IMR-90 (cell line): ENCODE data around the gene MRAP2. TPM values are rescaled to one million over a fixed set of nuclear protein-coding genes. Genes with fewer than 3 reads are reported as not detected.

ENCODE experiments used
- ATAC-seq: fragments of 200-7000 bp; cut with Tn5 transposase; 2 replicates; pipeline ENCODE4 v1.9.1; 2020; ENCODE audit warnings: low read depth, mild to moderate bottlenecking, moderate library complexity
- BruUV-seq: library from RNA; stranded (reverse); fragments of 400-500 nt; replicated peaks from 2 replicates; lab custom pipeline; 2021; lab: Mats Ljungman, UMichigan
- CTCF ChIA-PET: fragments of 300-600 bp; formaldehyde crosslinking; extraction: SDS; loops from one replicate; lab custom pipeline; 2021; ENCODE audit warnings: antibody characterized with exemption; lab: Yijun Ruan, JAX
- POLR2A ChIA-PET: fragments of 300-600 bp; sonication (Branson Sonifier 250); formaldehyde crosslinking; loops from one replicate; lab custom pipeline; 2022; ENCODE audit warnings: antibody characterized with exemption; ENCODE audit not compliant: unreplicated experiment; lab: Charles Lee
- DNase-seq: peaks from one replicate; pipeline ENCODE4 v3.0.0; 2013
- H2AFZ ChIP-seq: replicated peaks from 2 replicates; pipeline ENCODE3; 2013; ENCODE audit warnings: low read length, mild to moderate bottlenecking; ENCODE audit not compliant: poor library complexity
- H2AK5ac ChIP-seq: 2 replicates; pipeline ENCODE4 v1.6.1; 2013; ENCODE audit warnings: low read depth, low read length, inconsistent platforms
- H2AK9ac ChIP-seq: replicated peaks from 2 replicates; pipeline ENCODE3; 2013; ENCODE audit warnings: mild to moderate bottlenecking, low read depth, low read length, moderate library complexity; ENCODE audit not compliant: poor library complexity
- H2BK120ac ChIP-seq: 2 replicates; pipeline ENCODE4 v1.6.1; 2013; ENCODE audit warnings: low read depth, low read length, inconsistent platforms
- H2BK15ac ChIP-seq: 3 replicates; pipeline ENCODE4 v1.6.1; 2013; ENCODE audit warnings: low read depth, low read length, inconsistent platforms
- H2BK20ac ChIP-seq: 2 replicates; pipeline ENCODE4 v1.6.1; 2013; ENCODE audit warnings: low read depth, mild to moderate bottlenecking, inconsistent platforms, low read length, moderate library complexity
- H2BK5ac ChIP-seq: 2 replicates; pipeline ENCODE4 v1.6.1; 2013; ENCODE audit warnings: mild to moderate bottlenecking, low read depth, low read length, inconsistent platforms; ENCODE audit not compliant: poor library complexity, severe bottlenecking
- H3K14ac ChIP-seq: replicated peaks from 2 replicates; pipeline ENCODE4 v1.6.1; 2013; ENCODE audit warnings: low read depth, low read length, inconsistent platforms
- H3K18ac ChIP-seq: 2 replicates; pipeline ENCODE4 v1.6.1; 2013; ENCODE audit warnings: low read depth, low read length, control low read depth
- H3K23ac ChIP-seq: 2 replicates; pipeline ENCODE4 v1.6.1; 2013; ENCODE audit warnings: low read depth, low read length, inconsistent platforms
- H3K27ac ChIP-seq: 2 replicates; pipeline ENCODE4 v1.5.1; 2013; ENCODE audit warnings: mild to moderate bottlenecking, control low read depth, low read length; ENCODE audit not compliant: insufficient read depth
- H3K27me3 ChIP-seq: 2 replicates; pipeline ENCODE4 v1.6.1; 2013; ENCODE audit warnings: low read length; ENCODE audit not compliant: control insufficient read depth, insufficient read depth
- H3K36me3 ChIP-seq: 2 replicates; pipeline ENCODE4 v1.6.1; 2013; ENCODE audit warnings: low read length, mixed read lengths; ENCODE audit not compliant: control insufficient read depth, insufficient read depth
- H3K4ac ChIP-seq: 2 replicates; pipeline ENCODE4 v1.6.1; 2013; ENCODE audit warnings: low read depth, low read length, inconsistent platforms
- H3K4me1 ChIP-seq: 2 replicates; pipeline ENCODE4 v1.6.1; 2013; ENCODE audit warnings: low read length, mixed read lengths; ENCODE audit not compliant: control insufficient read depth, insufficient read depth
- H3K4me2 ChIP-seq: 2 replicates; pipeline ENCODE4 v1.6.1; 2013; ENCODE audit warnings: low read depth, mild to moderate bottlenecking, control low read depth, low read length, moderate library complexity
- H3K4me3 ChIP-seq: 2 replicates; pipeline ENCODE4 v1.5.1; 2013; ENCODE audit warnings: low read depth, mild to moderate bottlenecking, control low read depth, low read length, moderate library complexity; ENCODE audit not compliant: insufficient read depth
- H3K56ac ChIP-seq: 2 replicates; pipeline ENCODE4 v1.6.1; 2013; ENCODE audit warnings: low read length, inconsistent platforms; ENCODE audit not compliant: insufficient read depth; ENCODE audit errors: extremely low read depth
- H3K79me1 ChIP-seq, 2 experiments: 2 replicates each; pipeline ENCODE4 v1.6.1; 2013; ENCODE audit warnings: low read length in 2 of 2, inconsistent platforms in 1 of 2, low read depth in 1 of 2
- H3K9ac ChIP-seq: 2 replicates; pipeline ENCODE4 v1.6.1; 2013; ENCODE audit warnings: low read depth, low read length, control low read depth
- H3K9me1 ChIP-seq: 2 replicates; pipeline ENCODE4 v1.6.1; 2013; ENCODE audit warnings: low read length, inconsistent platforms; ENCODE audit not compliant: insufficient read depth
- H3K9me3 ChIP-seq: 2 replicates; pipeline ENCODE4 v1.6.1; 2013; ENCODE audit warnings: low read length; ENCODE audit not compliant: control insufficient read depth, insufficient read depth
- H4K20me1 ChIP-seq: 2 replicates; pipeline ENCODE4 v1.6.1; 2013; ENCODE audit warnings: low read length, inconsistent platforms; ENCODE audit not compliant: insufficient read depth
- H4K5ac ChIP-seq: 2 replicates; pipeline ENCODE4 v1.6.1; 2013; ENCODE audit warnings: mild to moderate bottlenecking, low read depth, low read length, control low read depth
- H4K8ac ChIP-seq, 2 experiments: 2 replicates each; pipeline ENCODE4 v1.6.1; 2013; ENCODE audit warnings: low read depth in 2 of 2, low read length in 2 of 2, control low read depth in 1 of 2, inconsistent platforms in 1 of 2
- H4K91ac ChIP-seq: 2 replicates; pipeline ENCODE4 v1.6.1; 2013; ENCODE audit warnings: low read depth, low read length, inconsistent platforms; ENCODE audit not compliant: insufficient read depth
- BHLHE40 ChIP-seq: fragments of 150-350 bp; IDR thresholded peaks from 2 replicates; pipeline ENCODE4 v1.6.1; 2016; ENCODE audit warnings: mild to moderate bottlenecking, low read depth, low read length
- MAFK ChIP-seq: IDR thresholded peaks from 2 replicates; pipeline ENCODE4 v1.6.1; 2012; ENCODE audit warnings: low read depth, low read length, improper control_type of control experiment
- NFE2L2 ChIP-seq: fragments of 150-350 bp; IDR thresholded peaks from 2 replicates; pipeline ENCODE4 v1.6.1; 2016; ENCODE audit warnings: low read depth, mild to moderate bottlenecking, low read length
- SMC3 ChIP-seq: fragments of 150-350 bp; IDR thresholded peaks from 2 replicates; pipeline ENCODE4 v1.6.1; 2016; ENCODE audit warnings: low read depth, mild to moderate bottlenecking, antibody characterized with exemption, low read length, moderate library complexity
- WGBS, 2 experiments: methylation state at CpG; one replicate each; pipeline versions ENCODE4 v1.1.5 to v1.1.7; 2013; ENCODE audit warnings: missing lambda C conversion rate in 2 of 2; ENCODE audit not compliant: insufficient read length in 1 of 2; ENCODE audit errors: extremely low coverage in 2 of 2; 5-methylcytosine and 5-hydroxymethylcytosine counted together
- dilution Hi-C: fragments of 300-500 bp; cut with HindIII; formaldehyde crosslinking; loops from one replicate; pipeline ENCODE4 v1.14.3; 2018; ENCODE audit warnings: low sequenced_read_pairs; ENCODE audit not compliant: unreplicated experiment
- in situ Hi-C: fragments of 300-500 bp; cut with MboI; formaldehyde crosslinking; loops from 3 replicates; pipeline ENCODE4 v1.14.3; 2019; ENCODE audit warnings: low sequenced_read_pairs, inconsistent platforms, mixed read lengths
- intact Hi-C: fragments of 100-400 bp; cut with micrococcal nuclease; formaldehyde crosslinking; loops from 2 replicates; pipeline ENCODE4 v1.10.0; 2022
- polyA plus RNA-seq, 3 experiments: library from polyadenylated mRNA; depleted of rRNA; stranded (reverse); fragments of >200 nt; gene quantifications; 2 replicates each; pipeline ENCODE4 v1.2.3, GENCODE V29; 2012; ENCODE audit warnings: low replicate concordance in 1 of 3
- total RNA-seq: library from RNA; depleted of rRNA; stranded (reverse); fragments of >200 nt; gene quantifications from 2 replicates; pipeline ENCODE4 v1.2.3, GENCODE V29; 2012
- TF ChIP-seq, protein P1 (sequence below): conservative IDR thresholded peaks from 2 replicates; pipeline ENCODE4 v1.5.1; 2012; ENCODE audit warnings: mild to moderate bottlenecking, low read depth, low read length, improper control_type of control experiment
- TF ChIP-seq, protein P2 (sequence below): fragments of 150-350 bp; IDR thresholded peaks from 2 replicates; pipeline ENCODE4 v1.6.1; 2017; ENCODE audit warnings: mild to moderate bottlenecking, antibody characterized with exemption, low read length, low read depth

MRAP2 gene
- total and polyA plus RNA-seq, 2 of the 4 experiments (the other 2 are of a cell fraction), result 0.03 TPM; not detected in 1

GRCh38 chr6:84046755-84047154 is 13.2 kb downstream of the MRAP2 start:
- no peaks in the 10 kb centered on the region for H3K36me3 ChIP-seq
- no peaks in the 10 kb centered on the region for H3K9me1 ChIP-seq
- peaks cover 2% of the 10 kb centered on the region for H3K27me3 ChIP-seq
- in situ Hi-C loops (no loop called here), dilution Hi-C loops (no loop called here), intact Hi-C loops (no loop called here)
- H3K4me2 ChIP-seq, result no peak overlapping the region
- H4K8ac ChIP-seq, result no peak overlapping the region
- no peak overlapping the region for H3K4me3 ChIP-seq
- no peak for DNase-seq
- H3K23ac ChIP-seq, result no peak overlapping the region
- no CpG with 5 or more reads among the region's 1 CpG for WGBS, 2 experiments
- H3K56ac ChIP-seq, result no peak overlapping the region
- H2BK20ac ChIP-seq, result no peak overlapping the region
- no peak overlapping the region for H2AK9ac ChIP-seq
- H3K18ac ChIP-seq, result no peak overlapping the region
- no peak overlapping the region for H3K27ac ChIP-seq
- no peak overlapping the region for H3K4ac ChIP-seq
- H2BK5ac ChIP-seq, result no peak overlapping the region
- H3K9ac ChIP-seq, result no peak overlapping the region
- BruUV-seq, result no TSS peak
- H4K5ac ChIP-seq, result no peak overlapping the region
- ChIA-PET POLR2A (no interaction called here), CTCF (no interaction called here)
- no peak overlapping the region for H4K91ac ChIP-seq
- H3K4me1 ChIP-seq, result no peaks in the 10 kb centered on the region
- no peak overlapping the region for H2BK120ac ChIP-seq
- no peak overlapping the region for H2AK5ac ChIP-seq
- no peak overlapping the region for H3K14ac ChIP-seq
- no peak for TF ChIP-seq NFE2L2
- no peak for TF ChIP-seq SMC3
- TF ChIP-seq BHLHE40, result no peak
- TF ChIP-seq, protein P1, sequence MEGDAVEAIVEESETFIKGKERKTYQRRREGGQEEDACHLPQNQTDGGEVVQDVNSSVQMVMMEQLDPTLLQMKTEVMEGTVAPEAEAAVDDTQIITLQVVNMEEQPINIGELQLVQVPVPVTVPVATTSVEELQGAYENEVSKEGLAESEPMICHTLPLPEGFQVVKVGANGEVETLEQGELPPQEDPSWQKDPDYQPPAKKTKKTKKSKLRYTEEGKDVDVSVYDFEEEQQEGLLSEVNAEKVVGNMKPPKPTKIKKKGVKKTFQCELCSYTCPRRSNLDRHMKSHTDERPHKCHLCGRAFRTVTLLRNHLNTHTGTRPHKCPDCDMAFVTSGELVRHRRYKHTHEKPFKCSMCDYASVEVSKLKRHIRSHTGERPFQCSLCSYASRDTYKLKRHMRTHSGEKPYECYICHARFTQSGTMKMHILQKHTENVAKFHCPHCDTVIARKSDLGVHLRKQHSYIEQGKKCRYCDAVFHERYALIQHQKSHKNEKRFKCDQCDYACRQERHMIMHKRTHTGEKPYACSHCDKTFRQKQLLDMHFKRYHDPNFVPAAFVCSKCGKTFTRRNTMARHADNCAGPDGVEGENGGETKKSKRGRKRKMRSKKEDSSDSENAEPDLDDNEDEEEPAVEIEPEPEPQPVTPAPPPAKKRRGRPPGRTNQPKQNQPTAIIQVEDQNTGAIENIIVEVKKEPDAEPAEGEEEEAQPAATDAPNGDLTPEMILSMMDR, result no peak
- no peak for TF ChIP-seq MAFK
- TF ChIP-seq, protein P2, sequence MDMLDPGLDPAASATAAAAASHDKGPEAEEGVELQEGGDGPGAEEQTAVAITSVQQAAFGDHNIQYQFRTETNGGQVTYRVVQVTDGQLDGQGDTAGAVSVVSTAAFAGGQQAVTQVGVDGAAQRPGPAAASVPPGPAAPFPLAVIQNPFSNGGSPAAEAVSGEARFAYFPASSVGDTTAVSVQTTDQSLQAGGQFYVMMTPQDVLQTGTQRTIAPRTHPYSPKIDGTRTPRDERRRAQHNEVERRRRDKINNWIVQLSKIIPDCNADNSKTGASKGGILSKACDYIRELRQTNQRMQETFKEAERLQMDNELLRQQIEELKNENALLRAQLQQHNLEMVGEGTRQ, result no peak
- ATAC-seq, result no peak
- no peaks in the 10 kb centered on the region for H4K20me1 ChIP-seq
- no peak overlapping the region for H2BK15ac ChIP-seq
- no peaks in the 10 kb centered on the region for H3K9me3 ChIP-seq
- H2AFZ ChIP-seq, result no peak overlapping the region
- H3K79me1 ChIP-seq, result no peaks in the 10 kb centered on the region
